GM10847 (cell line): ENCODE results near the gene FAM25A.
A peak's percentile ranks its signal among the peaks of the same experiment; 100 is the strongest.
"Not testable (repeated sequence)": the region's sequence is repeated elsewhere in the genome, so short reads cannot be mapped to it uniquely, and the experiment has no call there.

ENCODE experiments used
- POLR2A ChIP-seq: IDR thresholded peaks from 2 replicates; pipeline ENCODE4 v1.6.1; 2011; ENCODE audit not compliant: insufficient read length; ENCODE audit errors: extremely low read depth

The FAM25A gene

GRCh38 chr10:87020056-87020455 lies at the start of gene FAM25A:
FAM25A (plus strand) TSS chr10:87020294; CDS start chr10:87020325, 31 bp downstream.
- not testable (repeated sequence) for TF ChIP-seq POLR2A

DNA sequence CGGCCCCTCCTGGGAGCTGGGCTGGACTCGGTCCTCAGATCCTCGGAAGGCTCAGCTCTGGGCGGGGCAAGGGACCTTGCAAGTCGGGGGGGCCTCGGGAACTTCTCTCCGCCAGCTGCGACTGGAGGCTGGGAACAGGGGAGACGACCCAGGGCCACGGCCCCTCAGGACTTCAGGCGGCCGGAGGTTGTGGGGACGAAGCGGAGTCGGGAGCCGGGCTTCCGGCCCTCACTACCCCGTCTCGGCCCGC lies 49.2 kb upstream of the FAM25A start:
- peak; percentile 70 for TF ChIP-seq POLR2A

DNA sequence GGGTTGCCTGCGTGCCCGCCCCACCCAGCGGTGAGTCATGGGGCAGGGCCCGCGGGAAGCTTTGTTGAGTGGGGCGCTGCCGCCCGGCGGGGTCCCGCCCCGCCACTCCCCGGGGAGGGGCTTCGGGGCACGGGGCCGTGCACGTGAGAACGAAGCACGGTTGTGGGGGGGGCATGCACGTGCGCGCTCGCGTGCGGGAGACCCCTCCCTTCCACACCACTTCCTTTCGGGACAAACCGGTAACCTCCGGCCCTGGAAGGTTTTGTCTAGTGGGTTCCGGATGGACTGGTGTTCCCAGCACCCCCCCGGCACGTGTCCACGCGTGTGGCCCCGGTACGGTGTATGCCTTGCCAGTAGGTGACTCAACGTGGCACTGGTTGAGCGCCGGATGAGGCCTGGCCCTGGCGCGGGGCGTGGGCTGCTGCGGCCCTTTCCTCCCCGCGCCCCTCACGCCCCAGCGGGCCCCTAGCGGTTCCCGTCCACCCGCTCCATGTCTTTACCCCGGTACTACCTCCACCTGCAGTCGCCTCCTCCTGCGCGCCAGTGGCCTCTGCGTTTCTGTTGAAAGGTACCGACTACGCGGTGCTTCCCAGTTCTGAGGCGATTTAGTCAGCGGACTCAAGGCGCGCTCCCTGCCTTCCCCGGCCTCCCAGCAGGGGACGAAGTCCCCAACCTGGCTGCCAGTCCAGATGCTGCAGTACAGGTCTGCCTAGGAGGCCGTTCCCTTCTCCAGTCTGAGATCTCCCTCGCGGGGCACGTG lies 48.7 kb upstream of the FAM25A start:
- peak; percentile 19 for TF ChIP-seq POLR2A

DNA sequence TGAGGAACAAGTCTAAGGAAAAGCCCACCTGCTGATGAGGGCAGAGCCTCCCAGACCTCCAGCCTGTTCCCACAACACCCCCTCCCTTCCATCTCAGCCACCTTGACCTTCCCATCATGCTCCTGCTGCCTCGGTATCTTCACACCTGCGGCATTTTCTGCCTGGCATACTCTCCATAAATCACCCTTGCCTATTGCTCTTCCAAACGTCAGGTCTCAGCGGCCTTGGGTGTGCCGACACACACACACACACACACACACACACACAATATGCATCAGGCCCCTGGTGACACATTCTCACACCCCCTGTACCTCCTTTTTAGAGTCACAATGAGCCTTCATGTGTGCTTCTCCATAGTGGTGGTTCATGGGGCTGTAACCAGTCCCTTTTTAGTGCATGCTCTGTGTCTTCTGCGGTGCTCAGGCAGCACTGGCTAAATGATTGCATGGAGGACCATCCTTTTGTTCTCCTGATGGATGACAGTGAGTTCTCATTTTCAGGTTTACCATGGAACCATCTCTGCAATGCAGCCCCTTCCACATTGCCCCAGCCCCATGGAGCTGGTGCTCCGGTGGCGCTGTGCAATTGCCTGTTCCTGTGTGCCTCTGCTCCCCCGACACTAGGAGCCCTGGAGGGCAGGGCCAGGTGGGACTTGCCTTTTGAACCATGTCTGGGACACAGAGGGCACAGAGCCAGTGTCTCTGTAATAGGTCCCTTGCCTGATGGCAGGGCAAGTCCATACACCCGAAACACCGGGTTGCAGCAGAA lies 47.3 kb upstream of the FAM25A start:
- TF ChIP-seq POLR2A, result no peak

- no peak for TF ChIP-seq POLR2A
Measured at GRCh38 chr10:86974484-86974883, 45.6 kb upstream of the FAM25A start.

DNA sequence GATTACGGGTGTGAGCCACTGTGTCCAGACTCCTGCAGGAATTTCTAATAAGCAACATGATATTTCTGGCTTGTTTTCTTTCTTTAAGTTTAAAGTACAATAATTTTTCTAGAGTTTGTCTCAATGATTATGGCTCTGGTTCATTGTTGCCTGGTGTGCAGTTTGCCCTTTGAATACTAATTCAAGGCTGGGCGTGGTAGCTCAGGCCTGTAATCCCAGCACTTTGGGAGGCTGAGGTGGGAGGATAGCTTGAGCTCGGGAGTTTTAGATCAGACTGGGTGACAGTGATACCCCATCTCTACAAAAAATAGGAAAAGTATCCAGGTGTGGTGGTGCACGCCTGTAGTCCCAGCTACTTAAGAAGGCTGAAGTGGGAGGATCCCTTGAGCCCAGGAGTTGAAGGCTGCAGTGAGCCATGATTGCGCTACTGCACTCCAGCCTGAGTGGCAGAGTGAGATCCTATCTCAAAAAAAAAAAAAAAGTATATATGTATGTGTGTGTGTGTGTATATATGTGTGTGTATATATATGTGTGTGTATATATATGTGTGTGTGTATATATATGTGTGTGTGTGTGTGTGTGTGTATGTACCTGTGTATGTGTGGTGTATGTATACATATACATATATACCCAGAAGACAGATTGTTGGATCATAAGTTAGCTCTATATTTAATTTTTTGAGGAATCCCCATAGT lies 43.6 kb upstream of the FAM25A start:
- no peak for TF ChIP-seq POLR2A

DNA sequence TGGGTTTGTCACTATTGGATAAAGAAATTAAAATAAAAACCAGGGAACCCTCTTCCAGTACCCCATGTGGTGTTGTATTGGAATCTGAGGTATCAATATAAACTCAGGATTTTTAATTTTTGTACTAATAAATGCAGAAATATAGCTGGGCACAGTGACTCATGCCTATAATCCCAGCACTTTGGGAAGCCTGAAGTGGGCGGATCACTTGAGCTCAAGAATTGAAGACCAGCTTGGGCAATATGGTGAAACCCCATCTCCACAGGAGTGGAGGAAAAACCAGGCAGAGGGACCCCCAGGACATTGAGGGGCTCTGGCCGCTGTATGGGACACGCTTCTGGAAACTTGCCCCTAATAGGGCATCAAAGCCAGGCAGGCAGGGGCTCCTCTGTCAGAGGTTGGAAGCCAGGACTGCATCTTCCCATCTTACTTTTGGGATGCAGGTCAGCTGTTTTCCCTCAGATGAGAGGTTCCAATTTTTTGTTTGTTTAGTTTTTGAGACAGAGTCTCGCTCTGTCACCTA lies 40.7 kb upstream of the FAM25A start:
- TF ChIP-seq POLR2A, result no peak

GRCh38 chr10:86979977-86980448 lies 40.1 kb upstream of the FAM25A start:
- TF ChIP-seq POLR2A, result no peak

- no peak for TF ChIP-seq POLR2A
Measured at GRCh38 chr10:86981716-86982115, 38.4 kb upstream of the FAM25A start.

DNA sequence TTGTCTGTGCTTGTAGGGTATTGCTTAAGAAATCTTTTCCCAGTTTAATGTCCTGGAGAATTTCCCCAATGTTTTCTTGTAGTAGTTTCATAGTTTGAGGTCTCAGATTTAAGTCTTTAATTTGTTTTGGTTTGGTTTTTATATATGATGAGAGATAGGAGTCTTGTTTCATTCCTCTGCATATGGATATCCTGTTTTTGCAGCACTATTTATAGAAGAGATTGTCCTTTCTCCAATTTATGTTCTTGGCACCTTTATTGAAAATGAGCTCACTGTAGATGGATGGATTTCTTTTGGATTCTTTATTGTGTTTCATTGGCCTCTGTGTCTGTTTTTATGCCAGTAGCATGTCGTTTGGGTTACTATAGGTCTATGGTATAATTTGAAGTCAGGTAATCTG lies 31.6 kb upstream of the FAM25A start:
- TF ChIP-seq POLR2A, result no peak

DNA sequence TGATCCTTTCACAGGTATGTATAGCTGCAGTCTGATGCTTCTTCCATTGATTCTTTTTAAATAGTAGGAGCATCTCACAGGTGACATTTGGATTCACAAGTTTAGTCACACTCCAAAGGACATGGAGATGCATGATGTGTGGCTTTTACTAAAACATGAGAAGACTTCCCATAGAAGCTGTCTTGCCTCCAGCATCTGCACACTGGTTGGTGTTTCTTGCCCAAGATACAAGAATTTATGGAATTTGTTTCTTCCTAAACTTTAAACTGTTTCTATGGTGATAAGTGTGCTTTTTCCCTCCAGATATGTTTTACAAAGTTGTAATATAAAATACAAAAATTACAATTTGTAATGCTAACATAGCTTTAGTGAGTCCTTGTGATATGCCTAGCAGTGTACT lies 27.6 kb upstream of the FAM25A start:
- no peak for TF ChIP-seq POLR2A

DNA sequence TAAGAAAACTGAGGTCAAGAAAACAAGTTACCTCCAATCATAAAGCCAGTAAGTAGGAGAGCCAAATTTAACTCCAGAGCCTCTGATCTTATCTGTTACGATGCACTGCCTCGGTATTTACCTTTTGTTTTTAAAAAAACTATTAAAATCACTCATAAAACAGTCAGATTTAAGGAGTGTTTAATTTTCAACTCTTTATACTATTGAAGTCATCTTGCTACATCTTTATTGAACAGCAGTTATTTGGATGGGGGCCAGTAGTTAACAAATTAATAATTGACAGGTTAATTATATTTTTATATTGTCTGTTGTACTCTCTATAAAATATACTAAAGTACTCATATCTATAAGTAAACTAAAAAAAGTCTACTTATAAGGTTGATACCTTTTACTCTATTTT lies 27.2 kb upstream of the FAM25A start:
- TF ChIP-seq POLR2A, result no peak

DNA sequence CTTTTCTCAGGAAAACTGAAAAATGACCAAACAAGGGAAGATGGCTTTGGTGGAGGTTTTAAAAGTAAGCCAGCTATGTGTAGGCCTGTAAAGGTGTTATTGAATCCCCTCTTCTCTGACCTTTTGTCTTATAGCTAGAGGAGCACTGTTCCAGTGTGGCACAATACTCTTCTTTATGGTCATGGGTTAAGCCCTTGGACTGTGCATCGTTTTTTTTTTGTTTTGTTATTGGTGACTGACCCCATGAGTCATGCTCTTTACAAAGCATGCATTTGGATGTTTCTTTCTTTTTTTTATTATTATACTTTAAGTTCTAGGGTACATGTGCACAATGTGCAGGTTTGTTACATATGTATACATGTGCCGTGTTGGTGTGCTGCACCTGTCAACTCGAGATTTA lies 19.6 kb upstream of the FAM25A start:
- TF ChIP-seq POLR2A, result no peak

DNA sequence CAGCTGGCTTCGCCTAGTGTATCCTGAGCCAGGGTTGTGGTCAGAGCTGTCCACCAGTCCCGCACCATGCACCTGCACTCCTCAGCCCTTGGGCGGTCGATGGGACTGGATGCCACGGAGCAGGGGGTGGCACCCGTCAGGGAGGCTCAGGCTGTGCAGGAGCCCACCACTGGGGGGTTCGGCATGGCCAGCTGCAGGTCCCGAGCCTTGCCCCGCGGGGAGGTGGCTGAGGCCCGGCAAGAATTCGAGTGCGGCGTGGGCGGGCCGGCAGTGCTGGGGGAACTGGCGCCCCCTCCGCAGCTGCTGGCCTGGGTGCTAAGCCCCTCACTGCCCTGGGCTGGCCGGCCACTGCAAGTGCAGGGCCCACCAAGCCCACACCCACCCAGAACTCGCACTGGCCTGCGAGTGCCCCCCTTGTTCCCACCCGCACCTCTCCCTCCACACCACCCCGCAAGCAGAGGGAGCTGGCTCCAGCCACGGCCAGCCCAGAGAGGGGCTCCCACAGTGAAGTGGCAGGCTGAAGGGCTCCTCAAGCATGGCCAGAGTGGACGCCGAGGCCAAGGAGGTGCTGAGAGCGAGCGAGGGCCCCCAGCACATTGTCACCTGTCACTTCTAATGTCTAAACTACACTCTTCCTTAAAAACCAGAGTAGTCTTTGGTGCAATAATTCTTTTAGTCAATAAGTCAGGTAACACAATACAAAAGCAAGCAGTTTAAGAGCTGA lies 11.0 kb downstream of the FAM25A start:
- TF ChIP-seq POLR2A, result no peak

DNA sequence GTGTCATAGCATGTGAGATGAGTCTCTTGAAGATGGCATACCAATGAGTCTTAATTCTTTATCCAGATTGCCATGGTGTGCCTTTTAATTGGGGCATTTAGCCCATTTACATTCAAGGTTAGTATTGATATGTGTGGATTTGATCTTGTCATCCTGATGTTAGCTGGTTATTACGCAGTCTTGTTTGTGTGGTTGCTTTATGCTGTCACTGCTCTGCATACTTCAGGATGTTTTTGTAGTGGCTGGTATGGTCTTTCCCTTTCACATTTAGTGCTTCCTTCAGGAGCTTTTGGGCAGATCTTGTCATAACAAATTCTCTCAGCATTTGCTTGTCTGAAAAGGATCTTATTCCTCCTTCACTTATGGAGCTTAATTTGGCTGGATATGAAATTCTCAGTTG lies 16.5 kb downstream of the FAM25A start:
- TF ChIP-seq POLR2A, result no peak
